NCI-H2029 (cell line): ENCODE measurements around the gene MYO9A.
"Not testable (repeated sequence)": the region's sequence is repeated elsewhere in the genome, so short reads cannot be mapped to it uniquely, and the experiment has no call there.

ENCODE experiments used
- DNase-seq: peaks from one replicate; lab custom pipeline; 2025; lab: John Stamatoyannopoulos, UW

The MYO9A gene

DNA sequence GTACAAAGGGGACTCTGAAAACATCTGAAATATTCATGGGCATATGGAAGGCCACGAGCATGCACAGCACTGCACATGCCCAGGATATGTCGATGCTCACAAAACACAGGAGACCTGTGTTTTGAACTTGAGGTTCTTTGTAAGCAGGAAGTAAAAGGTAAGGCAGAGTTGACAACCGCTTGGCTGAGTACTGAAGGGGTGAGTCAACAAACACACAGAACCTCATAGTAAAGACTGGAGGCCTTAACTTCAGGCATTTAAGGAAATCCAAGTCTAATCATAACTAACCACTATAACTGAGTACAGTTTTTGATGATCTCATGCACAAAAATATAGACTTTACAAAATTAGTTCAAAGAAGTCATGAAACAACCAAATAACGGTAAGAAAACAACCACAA is 80.6 kb downstream of the MYO9A start:
- no peak for DNase-seq

DNA sequence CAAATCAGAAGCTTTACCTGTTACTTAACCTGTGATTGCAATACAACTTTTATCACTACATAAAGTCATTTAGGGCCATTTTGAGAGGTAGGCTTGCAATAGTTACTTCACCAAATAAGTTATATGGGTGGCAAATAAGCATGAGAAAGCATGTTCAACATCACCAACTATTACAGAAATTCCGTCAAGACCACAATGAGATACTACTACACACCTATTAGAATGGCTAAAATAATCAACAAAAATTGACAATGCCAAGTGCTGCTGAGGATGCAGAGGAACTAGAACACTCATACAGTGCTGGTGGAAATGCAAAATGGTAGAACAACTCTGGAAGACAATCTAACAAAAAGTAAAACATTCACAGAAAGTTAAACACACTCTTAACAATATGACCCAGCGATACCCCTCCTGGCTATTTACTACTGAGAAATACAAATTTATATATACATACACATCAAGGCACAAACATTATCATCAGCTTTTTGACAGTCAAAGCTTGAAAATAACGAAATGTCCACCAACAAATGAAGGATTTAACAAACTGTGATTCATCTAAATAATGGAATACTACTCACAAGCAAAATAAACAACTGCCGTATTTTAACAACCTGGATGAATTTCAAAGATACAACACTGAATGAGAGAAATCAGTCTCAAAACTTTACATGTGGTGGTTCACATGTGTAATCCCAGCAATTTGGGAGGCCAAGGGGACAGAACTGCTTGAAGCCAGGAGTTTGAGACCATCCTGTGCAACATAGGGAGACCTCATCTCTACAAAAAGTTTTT is 82.9 kb downstream of the MYO9A start:
- DNase-seq: no peak

DNA sequence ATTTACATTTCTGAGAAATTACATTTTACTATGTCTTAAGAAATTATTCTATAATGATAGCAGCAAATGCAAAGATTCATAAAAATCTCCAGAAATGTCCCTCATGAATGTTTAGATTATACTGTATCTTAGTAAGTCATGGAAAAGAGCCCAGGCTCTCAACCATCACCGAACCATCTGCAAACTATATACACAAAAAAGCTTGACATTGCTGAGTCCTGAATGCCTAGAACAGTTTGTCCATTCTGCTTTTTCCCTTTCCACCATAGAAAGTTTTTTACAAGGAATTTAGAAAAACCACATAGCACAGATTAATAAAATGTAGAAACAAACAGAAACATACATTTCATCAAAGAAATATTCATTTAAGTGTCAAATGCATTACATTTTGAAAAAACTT is 83.6 kb downstream of the MYO9A start:
- DNase-seq: no peak

DNA sequence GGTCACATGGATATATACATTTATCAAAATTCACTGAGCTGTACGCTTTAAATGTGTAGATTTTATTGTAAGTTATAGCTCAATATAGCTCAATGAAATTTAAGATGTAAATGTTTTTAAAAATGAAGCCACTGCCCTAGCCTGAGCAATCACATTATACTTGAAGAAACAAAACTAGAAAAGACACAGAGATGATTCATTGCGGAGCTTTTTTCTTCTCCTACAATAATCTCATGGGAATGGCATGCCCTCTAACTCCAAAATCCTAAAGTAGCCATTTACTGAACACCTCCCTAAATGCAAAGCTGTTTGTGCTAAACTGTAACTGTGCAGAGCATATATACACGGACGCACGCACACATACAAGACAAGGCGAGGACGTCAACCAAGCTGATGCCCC is 84.2 kb downstream of the MYO9A start:
- no peak for DNase-seq

DNA sequence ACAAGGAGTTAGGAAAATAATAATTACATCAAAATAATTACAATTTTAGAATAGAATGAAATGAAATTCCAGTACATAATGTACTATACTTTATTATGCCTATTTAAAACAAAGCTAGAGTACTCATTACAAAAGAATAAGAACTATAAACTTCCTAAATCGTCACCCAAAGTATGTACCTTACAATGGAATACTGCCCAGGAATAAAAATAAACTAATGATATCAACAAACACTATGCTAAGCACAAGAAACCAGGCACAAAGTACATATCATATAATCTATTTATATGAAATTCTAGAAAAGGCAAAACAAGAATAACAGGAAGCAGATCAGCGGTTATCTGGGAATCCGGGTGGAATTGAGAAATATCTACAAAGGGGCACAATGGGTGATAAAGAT is 84.7 kb downstream of the MYO9A start:
- DNase-seq: no peak

DNA sequence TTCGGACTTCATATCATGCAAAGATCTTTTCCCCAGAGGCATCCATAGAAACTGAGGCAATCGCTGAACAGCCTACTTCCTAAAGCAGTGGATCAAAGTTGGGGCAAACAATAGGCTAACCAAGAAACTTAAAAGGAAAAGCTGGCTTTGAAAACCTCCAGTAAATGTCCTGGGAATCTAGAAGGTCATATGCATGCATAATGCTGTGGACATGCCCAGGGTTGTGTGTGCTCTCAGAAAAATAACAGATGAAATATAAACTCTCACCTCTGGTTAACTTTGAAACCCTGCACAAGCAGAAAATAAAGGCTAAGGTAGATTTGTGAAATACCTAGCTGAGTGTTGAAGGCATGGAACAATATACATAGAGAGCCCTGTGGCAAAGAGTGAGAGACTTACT is 96.3 kb downstream of the MYO9A start:
- DNase-seq: no peak

DNA sequence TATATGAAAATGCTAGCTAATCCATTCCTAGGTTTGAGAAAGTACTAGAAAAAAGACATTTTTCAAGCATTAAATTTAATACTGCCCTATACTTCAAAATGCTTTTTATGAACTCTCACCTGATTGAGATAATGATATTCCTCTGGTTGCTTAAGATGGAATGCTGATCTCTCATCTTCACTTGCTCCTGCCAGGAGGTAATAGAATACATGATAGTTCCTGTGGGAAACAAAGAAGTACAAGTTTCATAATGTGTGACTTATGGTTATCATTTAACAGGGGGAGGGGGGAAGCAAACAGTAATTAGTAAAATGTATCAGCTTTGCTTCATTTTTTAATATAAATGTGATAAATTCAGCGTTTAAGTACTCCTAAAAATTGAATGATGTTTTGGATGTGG is 97.2 kb downstream of the MYO9A start:
- no peak for DNase-seq

DNA sequence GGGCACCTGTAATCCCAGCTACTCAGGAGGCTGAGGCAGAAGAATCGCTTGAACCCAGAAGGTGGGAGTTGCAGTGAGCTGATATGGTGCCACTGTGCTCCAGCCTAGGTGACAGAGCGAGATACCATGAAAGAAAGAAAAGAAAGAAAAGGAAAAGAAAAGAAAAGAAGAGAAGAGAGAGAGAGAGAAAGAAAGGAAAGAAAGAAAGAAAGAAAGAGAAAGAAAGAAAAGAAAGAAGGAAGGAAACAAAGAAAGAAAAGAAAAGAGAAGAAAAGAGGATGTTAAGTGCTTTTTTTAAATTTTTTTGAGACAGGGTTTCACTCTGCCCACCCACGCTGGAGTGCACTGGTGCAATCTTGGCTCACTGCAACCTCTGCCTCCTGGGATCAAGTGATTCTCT is 103.4 kb downstream of the MYO9A start:
- DNase-seq: not testable (repeated sequence)

DNA sequence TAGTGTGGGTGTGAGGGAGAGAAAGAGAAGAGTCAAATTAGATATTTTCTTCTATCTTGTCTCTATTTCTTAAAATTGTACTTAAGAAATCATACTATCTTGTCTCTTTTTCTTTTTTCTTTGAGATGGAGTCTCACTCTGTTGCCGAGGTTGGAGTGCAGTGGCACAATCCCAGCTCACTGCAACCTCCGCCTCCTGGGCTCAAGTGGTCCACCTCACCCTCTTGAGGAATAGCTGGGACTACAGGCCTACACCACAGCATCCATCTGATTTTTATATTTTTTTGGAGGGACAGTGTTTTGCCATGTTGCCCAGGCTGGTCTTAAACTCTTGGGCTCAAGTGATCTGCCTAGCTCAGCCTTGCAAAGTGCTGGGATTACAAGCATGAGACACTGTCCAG is 104.2 kb downstream of the MYO9A start:
- no peak for DNase-seq

DNA sequence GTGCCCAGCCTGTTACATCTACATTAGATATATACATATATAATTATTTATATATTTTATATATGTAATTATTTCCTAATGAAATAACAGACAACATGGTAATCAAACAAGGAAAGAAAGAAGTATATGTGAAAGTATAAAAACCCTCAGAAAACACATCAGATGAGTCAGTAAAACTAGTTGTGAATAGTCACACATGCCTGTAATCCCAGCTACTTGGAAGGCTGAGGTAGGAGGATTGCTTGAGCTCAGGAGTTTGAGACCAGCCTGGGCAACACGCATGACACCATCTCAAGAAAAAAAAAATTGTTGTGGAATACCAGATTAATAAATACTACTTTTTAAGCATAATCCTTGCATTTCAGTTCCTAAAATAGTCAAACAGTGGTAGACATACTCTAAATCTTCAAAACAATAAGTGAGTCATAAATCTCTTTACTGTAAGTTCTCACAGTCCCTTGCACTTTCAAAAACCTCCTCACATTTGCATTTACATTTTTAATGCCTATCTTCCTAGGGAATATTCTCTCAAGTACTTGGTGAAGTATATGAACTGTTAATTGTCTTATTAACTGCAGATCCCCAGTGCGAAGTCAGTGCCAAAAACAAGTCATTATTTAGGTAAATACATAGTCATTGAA is 106.5 kb downstream of the MYO9A start:
- no peak for DNase-seq

DNA sequence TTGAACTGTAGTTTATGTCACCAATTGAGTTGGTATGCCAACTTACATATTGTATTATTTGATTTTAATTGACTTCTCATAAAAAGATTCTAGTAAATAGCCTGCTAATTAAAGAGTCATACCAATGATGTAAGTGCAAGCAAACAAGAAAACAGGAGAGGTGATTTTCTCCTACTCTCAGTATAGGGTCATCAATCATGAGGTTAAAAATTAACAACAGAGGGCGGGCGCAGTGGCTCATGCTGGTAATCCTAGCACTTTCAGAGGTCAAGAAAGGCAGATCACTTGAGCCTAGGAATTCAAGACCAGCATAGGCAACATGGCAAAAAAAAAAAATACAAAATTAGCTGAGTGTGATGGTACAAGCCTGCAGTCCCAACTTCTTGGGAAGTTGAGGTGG is 108.7 kb downstream of the MYO9A start:
- no peak for DNase-seq

DNA sequence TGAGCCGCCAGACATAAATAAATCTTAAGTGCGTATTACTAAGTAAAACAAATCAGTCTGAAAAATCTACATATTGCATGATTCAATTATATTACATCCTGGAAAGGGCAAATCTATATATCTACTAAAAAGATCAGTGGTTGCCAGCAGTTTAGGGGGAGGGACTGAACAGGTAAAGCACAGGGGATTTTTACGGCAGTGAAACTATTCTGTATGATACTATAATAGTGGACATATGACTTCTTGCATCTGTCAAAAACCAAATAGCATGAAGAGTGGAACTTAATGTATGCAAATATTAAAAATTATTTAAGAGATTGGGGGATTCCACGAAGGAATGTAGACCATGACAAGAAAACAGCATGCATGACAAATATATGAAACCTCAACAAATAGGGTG is 111.6 kb downstream of the MYO9A start:
- DNase-seq: no peak

DNA sequence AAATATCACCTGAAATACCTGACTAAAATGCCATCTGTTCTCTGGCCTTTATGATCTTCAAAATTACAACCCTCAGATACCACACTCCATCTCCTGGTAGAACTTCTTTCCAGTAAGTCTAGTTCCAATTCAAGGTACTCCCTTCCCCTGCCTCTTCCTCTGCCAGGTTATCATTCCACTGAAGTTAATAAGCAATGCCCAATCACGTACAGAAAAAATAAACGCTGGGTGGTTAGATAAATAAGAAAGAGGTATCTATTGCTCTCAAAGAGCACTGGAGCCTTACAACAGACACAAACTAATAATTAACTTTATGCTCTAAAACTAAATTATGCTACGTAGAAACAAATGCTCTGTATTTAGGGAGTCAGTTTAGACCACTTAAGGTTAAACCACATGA is 112.5 kb downstream of the MYO9A start:
- no peak for DNase-seq

DNA sequence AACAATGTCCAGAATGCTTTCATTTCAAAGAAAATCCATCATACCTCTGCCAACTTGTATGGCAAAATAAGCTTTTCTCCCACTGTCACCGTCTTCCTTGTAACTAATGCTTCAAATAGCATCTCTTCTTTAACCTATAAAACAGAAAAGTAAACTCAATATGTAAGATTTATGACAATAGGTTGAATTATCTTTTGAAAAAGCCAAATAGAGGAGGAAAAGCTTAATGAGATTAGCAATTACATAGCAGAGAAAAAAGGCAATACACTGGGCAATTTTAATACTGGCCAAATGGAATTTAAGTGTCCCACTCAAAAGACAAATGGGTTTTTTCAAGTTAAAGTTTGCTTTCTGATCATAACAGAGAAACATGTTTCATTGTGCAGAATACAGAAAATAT is 118.1 kb downstream of the MYO9A start:
- DNase-seq: no peak

DNA sequence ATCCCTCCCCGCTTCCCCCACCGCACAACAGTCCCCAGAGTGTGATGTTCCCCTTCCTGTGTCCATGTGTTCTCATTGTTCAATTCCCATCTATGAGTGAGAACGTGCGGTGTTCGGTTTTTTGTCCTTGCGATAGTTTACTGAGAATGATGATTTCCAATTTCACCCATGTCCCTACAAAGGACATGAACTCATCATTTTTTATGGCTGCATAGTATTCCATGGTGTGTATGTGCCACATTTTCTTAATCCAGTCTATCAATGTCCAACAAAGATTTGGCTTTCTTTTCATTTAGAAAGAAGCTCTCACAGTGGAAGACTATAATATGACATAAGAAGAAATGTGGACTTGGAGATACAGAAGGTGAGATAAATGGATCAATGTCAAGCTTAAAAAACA is 119.2 kb downstream of the MYO9A start:
- not testable (repeated sequence) for DNase-seq

DNA sequence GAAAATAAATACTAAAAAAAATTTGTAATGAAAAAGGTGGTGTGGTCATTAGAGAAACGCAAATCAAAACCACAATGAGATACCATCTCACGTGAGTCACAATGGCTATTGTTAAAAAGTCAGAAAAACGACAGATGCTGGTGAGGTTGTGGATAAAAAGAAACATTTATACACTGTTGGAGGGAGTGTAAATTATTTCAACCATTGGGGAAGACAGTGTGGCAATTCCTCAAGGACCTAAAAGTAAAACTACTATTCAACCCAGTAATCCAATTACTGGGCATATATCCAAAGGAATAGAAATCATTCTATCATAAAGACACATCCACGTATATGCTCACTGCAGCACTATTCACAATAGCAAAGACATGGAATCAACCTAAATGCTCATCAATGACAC is 120.3 kb downstream of the MYO9A start:
- DNase-seq: no peak

DNA sequence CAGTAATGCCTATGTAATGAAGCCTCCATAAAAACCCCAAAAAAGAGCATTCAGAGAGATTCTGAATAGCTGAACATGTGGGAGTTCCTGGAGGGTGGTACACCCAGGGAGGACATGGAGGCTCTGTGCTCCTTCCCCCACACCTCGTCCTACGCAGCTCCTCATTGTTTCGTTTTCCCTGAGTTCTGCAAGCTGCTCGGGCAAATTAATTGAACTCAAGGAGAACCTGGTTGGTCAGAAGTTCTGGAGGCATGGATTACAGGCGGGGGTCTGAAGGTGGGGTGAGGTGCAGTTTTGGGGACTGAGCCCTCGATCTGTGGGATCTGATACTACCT is 142.2 kb downstream of the MYO9A start:
- no peak for DNase-seq

DNA sequence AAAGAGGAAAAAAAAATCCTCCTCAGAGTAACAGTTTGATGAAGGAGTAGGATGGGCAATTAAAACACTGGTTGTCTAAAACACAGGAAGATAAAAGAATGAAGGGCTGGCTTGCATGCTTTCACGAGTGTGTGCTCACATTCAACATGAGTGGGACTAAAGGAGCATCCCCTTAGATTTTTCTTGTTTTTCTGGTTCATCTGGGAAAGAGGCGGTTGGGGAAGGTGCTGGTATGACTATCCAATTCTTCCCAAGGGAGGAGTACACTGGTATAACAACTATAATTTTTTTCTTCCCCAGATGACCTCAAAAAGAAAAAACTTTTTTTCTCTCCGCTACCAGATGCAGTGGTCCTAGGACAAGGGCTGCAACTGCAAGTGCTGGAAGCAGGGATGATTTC is 143.7 kb downstream of the MYO9A start:
- DNase-seq: no peak

DNA sequence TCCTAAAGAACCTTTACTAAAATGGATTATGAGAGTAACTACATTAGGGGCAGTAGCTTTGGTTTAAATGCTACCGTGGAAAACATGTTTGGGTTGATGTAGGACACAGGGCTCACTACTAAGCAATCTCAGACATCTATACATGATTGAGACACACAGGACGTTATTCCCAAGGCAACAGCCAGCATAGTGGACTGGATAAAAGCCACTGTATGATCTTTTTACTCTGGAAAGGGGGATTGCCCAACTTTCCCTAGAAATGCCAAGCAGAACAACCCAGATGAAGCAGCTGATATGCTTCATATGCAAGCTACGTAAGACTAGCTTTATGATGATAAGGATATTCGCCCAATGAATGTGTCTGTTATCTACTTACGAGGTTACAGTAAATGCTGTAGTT is 144.6 kb downstream of the MYO9A start:
- no peak for DNase-seq

DNA sequence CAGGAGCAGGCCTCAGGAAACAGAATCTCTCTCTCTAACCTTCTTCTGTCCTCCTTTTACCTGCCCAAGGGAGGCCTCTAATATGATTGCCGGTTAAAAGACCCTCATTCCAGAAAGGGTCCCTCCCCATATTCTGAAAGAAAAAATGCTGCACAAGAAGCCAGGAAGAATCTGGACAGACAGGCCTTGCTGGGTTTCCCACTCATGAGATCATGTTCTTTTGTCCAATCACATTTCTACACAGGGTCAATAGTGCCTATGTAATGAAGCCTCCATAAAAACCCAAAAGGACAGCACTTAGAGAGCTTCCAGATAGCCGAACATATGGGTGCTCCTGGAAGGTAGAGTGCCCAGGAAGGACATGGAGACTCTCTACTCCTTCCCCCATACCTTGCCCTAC is 146.0 kb downstream of the MYO9A start:
- no peak for DNase-seq

DNA sequence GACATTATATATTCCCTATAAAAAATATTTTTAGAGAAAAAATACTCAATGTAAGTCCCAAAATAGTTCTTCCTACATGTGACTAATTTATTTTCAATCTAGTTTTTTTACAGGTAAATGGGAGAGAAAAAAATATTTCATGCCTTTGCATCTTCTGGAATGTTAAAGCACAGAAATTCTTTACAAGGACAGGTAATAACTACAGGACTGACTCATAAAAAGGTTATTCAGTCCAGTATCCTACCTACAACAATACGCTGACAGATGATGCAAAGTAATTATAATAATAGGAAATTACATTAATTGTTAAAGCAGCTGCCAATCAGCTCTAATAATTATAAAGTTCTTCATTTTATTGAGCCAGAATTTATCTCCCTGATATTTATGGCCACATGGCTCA is 147.5 kb downstream of the MYO9A start:
- no peak for DNase-seq

DNA sequence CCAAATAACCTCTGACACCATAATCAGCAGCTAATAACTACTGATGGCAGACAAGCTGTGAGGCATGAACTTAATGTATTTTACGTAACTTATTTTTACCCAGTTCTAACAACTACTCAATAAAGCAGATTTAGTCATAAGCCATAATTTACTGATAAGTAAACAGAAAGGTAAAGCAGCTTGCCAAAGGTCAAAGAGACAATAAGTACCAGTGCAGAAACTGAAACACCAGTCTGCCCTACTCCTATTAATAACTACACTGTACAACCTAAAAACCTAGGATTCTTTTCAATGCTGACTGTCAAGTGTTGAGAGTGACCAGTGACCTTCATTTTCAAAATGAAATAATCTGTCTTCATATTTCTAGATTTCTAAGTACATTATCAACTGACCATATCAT is 155.4 kb downstream of the MYO9A start:
- no peak for DNase-seq

DNA sequence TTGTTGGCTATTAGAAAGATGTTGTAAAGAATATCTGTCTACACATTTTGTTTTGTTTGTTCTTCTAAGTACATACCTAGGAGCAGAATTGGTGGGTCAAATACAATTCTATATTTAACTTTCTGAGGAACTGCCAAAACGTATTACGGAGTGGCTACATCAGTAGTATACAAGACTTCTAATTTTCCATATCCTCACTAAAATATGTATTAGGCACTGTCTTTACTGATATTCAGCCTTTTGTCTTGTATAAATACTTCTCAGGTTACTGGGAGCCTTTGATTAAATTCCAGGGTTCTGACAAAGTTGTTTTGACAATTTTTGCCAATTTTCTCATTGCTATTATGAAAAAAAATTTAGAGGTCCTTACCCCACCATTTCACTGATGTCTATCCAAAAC is 160.9 kb downstream of the MYO9A start:
- no peak for DNase-seq

DNA sequence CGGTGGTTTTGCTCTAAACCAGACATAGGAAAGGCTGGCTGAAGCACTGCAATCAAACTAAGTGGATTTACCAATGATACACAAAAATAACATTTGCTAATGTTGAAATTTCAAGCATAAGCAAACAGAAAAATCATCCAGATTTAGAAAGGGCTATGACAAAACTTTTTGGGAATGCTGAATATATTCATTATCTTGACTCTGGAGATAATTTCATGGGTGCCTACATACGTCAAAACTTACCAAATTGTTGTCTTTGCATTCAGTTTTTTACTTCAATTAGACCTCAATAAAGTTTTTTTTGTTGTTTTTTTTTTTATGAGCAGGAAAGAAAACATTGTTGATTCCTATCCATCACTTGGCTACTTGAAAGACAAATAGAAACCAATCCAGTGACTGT is 166.8 kb downstream of the MYO9A start:
- DNase-seq: no peak
